NCI-H748 (cell line): Measurements from ENCODE around the gene AGR2.

Experiments used
- DNase-seq: peaks from one replicate; lab custom pipeline; 2025; ENCODE audit not compliant: unreplicated experiment; lab: John Stamatoyannopoulos, UW

Gene AGR2

GRCh38 chr7:16813232-16813616, 8.4 kb upstream of the AGR2 start:
- DNase-seq, result no peak

GRCh38 chr7:16812542-16813231, 7.9 kb upstream of the AGR2 start:
- no peak for DNase-seq

GRCh38 chr7:16811551-16811950, 6.8 kb upstream of the AGR2 start:
- no peak for DNase-seq

- peak; percentile 15 for DNase-seq
Measured at GRCh38 chr7:16810573-16810972, 5.8 kb upstream of the AGR2 start.

- no peak for DNase-seq
Measured at GRCh38 chr7:16810112-16810511, 5.3 kb upstream of the AGR2 start.

- no peak for DNase-seq
Measured at GRCh38 chr7:16805441-16805840, 642 bp upstream of the AGR2 start.

- DNase-seq, result no peak
Measured at GRCh38 chr7:16803881-16804673, 722 bp downstream of the AGR2 start.

GRCh38 chr7:16803125-16803524, 1.7 kb downstream of the AGR2 start:
- DNase-seq, result no peak

GRCh38 chr7:16801579-16801978, 3.2 kb downstream of the AGR2 start:
- no peak for DNase-seq

GRCh38 chr7:16801111-16801542, 3.7 kb downstream of the AGR2 start:
- peak; percentile 66 for DNase-seq

GRCh38 chr7:16795624-16796023, 9.2 kb downstream of the AGR2 start:
- DNase-seq, result peak; percentile 80

- peak; percentile 13 for DNase-seq
Measured at GRCh38 chr7:16794986-16795385, 9.8 kb downstream of the AGR2 start.

- DNase-seq, result no peak
Measured at GRCh38 chr7:16791905-16792698, 12.7 kb downstream of the AGR2 start.

- DNase-seq, result no peak
Measured at GRCh38 chr7:16791071-16791470, 13.7 kb downstream of the AGR2 start.

- no peak for DNase-seq
Measured at GRCh38 chr7:16787127-16787526, 17.7 kb downstream of the AGR2 start.

- DNase-seq, result no peak
Measured at GRCh38 chr7:16786257-16786656, 18.5 kb downstream of the AGR2 start.

- no peak for DNase-seq
Measured at GRCh38 chr7:16785846-16786245, 19.0 kb downstream of the AGR2 start.

GRCh38 chr7:16785321-16785720, 19.5 kb downstream of the AGR2 start:
- peak; percentile 27 for DNase-seq

GRCh38 chr7:16780596-16780995, 24.2 kb downstream of the AGR2 start:
- no peak for DNase-seq

GRCh38 chr7:16779051-16779450, 25.7 kb downstream of the AGR2 start:
- no peak for DNase-seq

- DNase-seq, result no peak
Measured at GRCh38 chr7:16778476-16778875, 26.3 kb downstream of the AGR2 start.

GRCh38 chr7:16776053-16776452, 28.7 kb downstream of the AGR2 start:
- no peak for DNase-seq
